Activated T-helper 2 cell treated with anti-CD3 and anti-CD28 coated beads, Interferon-gamma antibody, Interleukin-2, Interleukin-4, amounts not matched to agents 10 μg/mL and 5 μg/mL and 100 μg/mL, durations not matched to agents 14 hours and 24 hours and 36 hours (primary cell): ENCODE data around the gene FGFR4. TPM values are rescaled to one million over a fixed set of nuclear protein-coding genes. Genes with fewer than 3 reads are reported as not detected.
A peak's percentile ranks its signal among the peaks of the same experiment; 100 is the strongest.

Experiments
- DNase-seq: peaks from one replicate; pipeline ENCODE4 v3.0.0; 2021; ENCODE audit warnings: low spot score
- H3K27ac Mint-ChIP-seq: one replicate; pipeline ENCODE4 v1.8.0; 2021; ENCODE audit warnings: mixed read lengths
- H3K27me3 Mint-ChIP-seq: one replicate; pipeline ENCODE4 v1.8.0; 2021; ENCODE audit warnings: low read depth, mixed read lengths
- H3K36me3 Mint-ChIP-seq: one replicate; pipeline ENCODE4 v1.8.0; 2021; ENCODE audit warnings: low read depth, mixed read lengths
- H3K4me1 Mint-ChIP-seq: one replicate; pipeline ENCODE4 v1.8.0; 2021; ENCODE audit warnings: low read depth, mixed read lengths
- H3K4me3 Mint-ChIP-seq: one replicate; pipeline ENCODE4 v1.8.0; 2021; ENCODE audit warnings: low read depth, mild to moderate bottlenecking, moderate library complexity, mixed read lengths
- H3K9me3 Mint-ChIP-seq: one replicate; pipeline ENCODE4 v1.8.0; 2021; ENCODE audit warnings: mixed read lengths
- intact Hi-C: fragments of 100-400 bp; cut with micrococcal nuclease; formaldehyde crosslinking; loops from one replicate; pipeline ENCODE4 v1.15.1; 2023
- total RNA-seq: library from RNA; stranded (reverse); gene quantifications from 2 replicates; pipeline ENCODE4 v1.2.3, GENCODE V29; 2022

Gene FGFR4
- total RNA-seq, 1 donor from 2014 or later, result 1.2 TPM

DNA sequence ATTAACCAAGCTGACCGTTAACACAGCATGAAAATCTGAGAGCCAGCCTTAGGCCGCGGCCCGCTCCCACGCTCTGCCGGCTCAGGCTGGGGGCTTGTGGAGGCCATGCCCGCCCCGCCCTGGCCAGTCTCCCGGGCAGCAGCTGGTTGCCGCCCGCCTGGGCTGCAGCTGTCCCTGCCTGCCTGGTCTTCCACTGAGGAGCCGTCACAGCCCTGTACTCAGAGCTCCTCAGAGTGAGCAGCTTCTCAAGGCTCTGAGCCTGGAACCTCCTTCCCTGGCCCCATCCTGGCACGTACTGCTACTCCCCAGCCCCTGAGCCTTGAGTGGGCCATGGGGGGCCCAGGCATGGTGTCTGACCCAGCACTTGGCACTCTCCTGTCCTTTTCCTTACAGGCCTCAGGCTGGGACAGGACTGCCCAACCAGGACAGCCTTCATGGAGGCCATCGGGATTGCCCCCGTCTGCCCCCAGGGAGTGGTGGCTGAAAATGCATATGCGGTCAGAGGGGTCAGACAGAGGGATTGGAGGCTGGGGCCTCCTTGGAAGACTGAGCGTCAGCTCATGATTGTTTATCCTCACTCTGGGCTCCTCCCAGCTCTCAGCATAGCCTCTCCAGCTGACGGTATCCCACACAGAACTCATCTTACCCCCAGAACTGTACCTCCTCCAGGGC is 11.9 kb downstream of the FGFR4 start:
- peaks cover 2% of the 10 kb centered on the region for H3K27me3 Mint-ChIP-seq
- no peak for DNase-seq
- intact Hi-C loops, result no loop called here
- H3K4me1 Mint-ChIP-seq, result no peaks in the 10 kb centered on the region
- no peak overlapping the region for H3K4me3 Mint-ChIP-seq
- H3K9me3 Mint-ChIP-seq, result no peaks in the 10 kb centered on the region
- H3K36me3 Mint-ChIP-seq, result no peaks in the 10 kb centered on the region
- H3K27ac Mint-ChIP-seq, result no peak overlapping the region

GRCh38 chr5:177099422-177100093 is 12.8 kb downstream of the FGFR4 start:
- no peaks in the 10 kb centered on the region for H3K36me3 Mint-ChIP-seq
- peaks cover 2% of the 10 kb centered on the region for H3K27me3 Mint-ChIP-seq
- H3K9me3 Mint-ChIP-seq, result no peaks in the 10 kb centered on the region
- no peaks in the 10 kb centered on the region for H3K4me1 Mint-ChIP-seq
- H3K27ac Mint-ChIP-seq, result no peak overlapping the region
- H3K4me3 Mint-ChIP-seq, result no peak overlapping the region
- DNase-seq, result no peak
- intact Hi-C loops, result no loop called here

DNA sequence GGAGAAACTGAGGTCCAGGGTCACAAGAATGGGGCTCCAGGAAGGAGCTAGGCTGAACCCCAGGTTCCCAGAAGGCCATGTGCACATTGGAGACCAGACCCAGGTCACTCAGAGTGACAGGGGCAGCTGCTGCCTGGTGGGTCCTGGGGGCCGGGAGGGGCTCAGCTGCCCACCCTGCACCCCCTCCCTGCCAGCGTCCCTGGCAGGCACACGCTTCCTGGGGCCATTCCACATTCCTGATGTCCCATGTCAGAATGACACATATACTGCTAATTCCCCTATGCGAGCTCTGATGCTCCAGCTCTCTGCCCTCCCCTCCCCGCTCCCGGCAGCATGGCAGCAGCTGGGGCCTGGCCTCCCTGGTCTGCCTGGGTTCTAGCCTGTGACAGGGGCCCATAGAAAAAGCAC is 14.0 kb downstream of the FGFR4 start:
- no peaks in the 10 kb centered on the region for H3K9me3 Mint-ChIP-seq

DNA sequence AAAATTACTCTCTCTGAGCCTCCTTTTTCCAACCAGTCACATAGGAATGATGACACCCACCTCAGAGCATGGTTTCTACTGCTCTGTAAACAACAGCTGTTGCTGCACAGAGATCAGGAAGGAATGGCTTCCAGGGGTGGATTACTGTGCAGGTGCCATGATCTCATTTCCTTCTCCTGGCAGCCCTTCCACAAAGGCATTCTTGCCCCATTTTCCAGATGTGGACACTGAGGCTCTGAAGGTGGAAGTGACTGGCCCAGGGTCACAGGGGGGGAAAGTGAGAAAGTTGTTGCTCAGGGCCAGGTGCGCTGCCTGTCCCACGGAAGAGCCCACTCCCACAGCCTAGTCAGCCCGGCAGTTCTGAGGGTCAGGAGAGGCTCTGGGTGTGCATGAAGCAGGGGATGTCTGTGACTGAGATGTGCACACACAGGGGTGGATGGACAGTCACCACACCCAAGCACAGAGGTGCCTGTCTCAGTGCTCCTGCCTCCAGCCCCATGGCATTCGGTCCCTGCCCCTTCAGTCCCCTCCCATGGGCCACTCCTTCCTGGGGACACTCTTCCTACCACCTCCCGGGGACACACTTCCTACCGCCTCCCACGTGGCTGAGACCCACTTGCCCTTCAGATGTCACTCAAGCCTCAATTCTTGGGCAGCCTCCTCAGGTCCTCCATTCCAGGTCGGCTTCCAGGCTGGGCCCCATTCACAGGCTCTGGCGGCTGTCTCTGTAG is 17.0 kb downstream of the FGFR4 start:
- Mint-ChIP-seq H3K9me3 (no peaks in the 10 kb centered on the region), H3K4me1 (no peaks in the 10 kb centered on the region), H3K36me3 (no peaks in the 10 kb centered on the region), H3K27me3 (peaks cover 2% of the 10 kb centered on the region), H3K27ac (no peak overlapping the region), H3K4me3 (no peak overlapping the region)
- DNase-seq, result no peak
- intact Hi-C loops, result no loop called here

More for the DNA sequence above, 14.0 kb downstream of the FGFR4 start:
- intact Hi-C loops, result no loop called here
- no peaks in the 10 kb centered on the region for H3K36me3 Mint-ChIP-seq
- no peak overlapping the region for H3K4me3 Mint-ChIP-seq
- no peak overlapping the region for H3K27ac Mint-ChIP-seq
- DNase-seq, result no peak
- no peaks in the 10 kb centered on the region for H3K4me1 Mint-ChIP-seq
- peaks cover 2% of the 10 kb centered on the region for H3K27me3 Mint-ChIP-seq

- no peak overlapping the region for H3K4me3 Mint-ChIP-seq
- no peak for DNase-seq
- no peaks in the 10 kb centered on the region for H3K36me3 Mint-ChIP-seq
- intact Hi-C loops, result no loop called here
- H3K27ac Mint-ChIP-seq, result no peak overlapping the region
- H3K9me3 Mint-ChIP-seq, result no peaks in the 10 kb centered on the region
- peaks cover 5% of the 10 kb centered on the region for H3K27me3 Mint-ChIP-seq
- no peaks in the 10 kb centered on the region for H3K4me1 Mint-ChIP-seq
These were observed 19.2 kb downstream of the FGFR4 start for GRCh38 chr5:177105691-177106476.

DNA sequence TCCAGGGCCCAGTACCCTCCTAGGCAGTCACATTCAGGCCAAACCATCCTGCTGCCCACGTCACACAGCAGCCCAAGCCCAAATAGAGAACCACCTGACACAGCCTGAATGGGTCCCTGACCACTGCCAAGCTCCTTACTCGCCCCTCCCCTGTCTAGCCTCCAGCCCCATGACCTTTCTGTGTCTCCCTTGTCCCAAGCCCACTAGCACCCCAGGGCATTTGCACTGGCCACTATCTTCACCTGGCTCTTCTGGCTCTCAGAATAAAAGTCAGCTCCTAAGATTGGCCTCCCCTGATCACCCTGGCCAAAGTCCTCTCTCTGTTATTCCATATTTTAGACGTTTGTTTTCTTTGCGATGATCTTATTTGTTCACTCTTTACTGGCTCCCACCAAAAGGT is 20.4 kb downstream of the FGFR4 start:
- intact Hi-C loops, result no loop called here
- no peak overlapping the region for H3K4me3 Mint-ChIP-seq
- no peaks in the 10 kb centered on the region for H3K9me3 Mint-ChIP-seq
- no peak overlapping the region for H3K27ac Mint-ChIP-seq
- no peak for DNase-seq
- no peaks in the 10 kb centered on the region for H3K4me1 Mint-ChIP-seq
- H3K27me3 Mint-ChIP-seq, result peaks cover 5% of the 10 kb centered on the region
- no peaks in the 10 kb centered on the region for H3K36me3 Mint-ChIP-seq

DNA sequence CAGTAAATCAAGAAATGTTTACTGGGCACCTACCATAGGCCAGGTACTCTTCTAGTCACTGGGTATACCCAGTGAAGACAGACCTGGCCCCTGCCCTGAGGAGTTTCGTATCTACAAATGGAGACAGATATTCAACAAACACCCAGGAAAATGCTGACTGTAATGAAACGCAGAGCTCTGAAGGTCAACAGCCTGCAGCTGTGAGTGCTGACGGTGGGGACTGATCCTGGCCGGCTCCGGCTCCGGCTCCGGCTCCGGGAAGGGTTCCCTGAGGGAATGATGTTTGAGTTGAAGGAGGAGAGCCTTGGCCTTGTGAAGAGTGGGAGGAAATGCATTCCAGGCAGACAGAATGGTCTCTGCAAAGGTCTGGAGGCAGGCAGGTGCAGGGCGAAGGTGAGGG is 23.1 kb downstream of the FGFR4 start:
- Mint-ChIP-seq H3K4me1 (peaks cover 5% of the 10 kb centered on the region), H3K4me3 (no peak overlapping the region), H3K36me3 (no peaks in the 10 kb centered on the region), H3K27ac (no peak overlapping the region), H3K27me3 (peaks cover 5% of the 10 kb centered on the region), H3K9me3 (no peaks in the 10 kb centered on the region)
- intact Hi-C loops, result loop anchor here (5.0 kb wide), 3 partner anchors 38 to 448 kb away; partner anchors contain the start of gene PDLIM7
- no peak for DNase-seq

- no peak overlapping the region for H3K4me3 Mint-ChIP-seq
- intact Hi-C loops, result loop anchor here (2.0 to 5.0 kb wide), 4 partner anchors 40 to 450 kb away; partner anchors contain the start of gene PDLIM7
These were observed 25.1 kb downstream of the FGFR4 start for GRCh38 chr5:177111720-177112394.

DNA sequence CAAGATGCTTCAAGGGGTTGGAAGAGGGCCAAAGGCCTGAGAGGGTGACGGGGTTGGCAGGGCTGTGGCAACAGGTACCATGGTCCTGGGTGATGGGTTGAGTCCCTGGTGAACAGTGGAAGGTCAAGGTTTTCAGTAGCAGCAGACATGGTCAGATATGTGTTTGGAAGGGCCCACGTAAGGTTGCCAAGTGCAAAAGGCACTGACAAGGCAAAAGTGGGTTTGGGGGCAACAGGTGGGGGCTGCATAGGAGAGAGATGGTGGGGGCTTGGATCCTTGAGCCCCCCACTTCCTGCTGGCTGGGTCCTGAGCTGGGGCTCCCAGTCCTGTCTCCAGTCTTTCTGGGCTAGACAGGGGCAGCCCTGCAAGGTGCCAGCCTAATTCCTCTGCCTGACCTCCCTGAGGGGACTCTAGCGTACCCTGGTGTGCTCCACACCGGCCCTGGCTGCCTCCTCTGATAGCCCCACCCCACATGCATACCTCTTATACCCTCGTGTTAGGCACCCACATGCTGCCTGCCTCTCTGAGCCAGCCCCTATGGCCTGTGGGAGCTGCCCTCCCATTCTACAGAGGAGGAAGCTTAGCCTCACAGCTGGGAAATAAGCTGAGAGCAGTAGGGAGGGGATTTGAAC is 26.0 kb downstream of the FGFR4 start:
- Mint-ChIP-seq H3K36me3 (no peaks in the 10 kb centered on the region), H3K4me3 (no peak overlapping the region), H3K4me1 (peaks cover 14% of the 10 kb centered on the region), H3K9me3 (no peaks in the 10 kb centered on the region), H3K27me3 (peaks cover 5% of the 10 kb centered on the region), H3K27ac (no peak overlapping the region)
- intact Hi-C loops, result loop anchor here (2.0 to 5.0 kb wide), 4 partner anchors 40 to 450 kb away; partner anchors contain the start of gene PDLIM7
- no peak for DNase-seq

More at GRCh38 chr5:177111720-177112394, 25.1 kb downstream of the FGFR4 start:
- Mint-ChIP-seq H3K36me3 (no peaks in the 10 kb centered on the region), H3K27me3 (peaks cover 5% of the 10 kb centered on the region), H3K27ac (no peak overlapping the region), H3K4me1 (peaks cover 11% of the 10 kb centered on the region), H3K9me3 (no peaks in the 10 kb centered on the region)
- DNase-seq, result peak; percentile 49

DNA sequence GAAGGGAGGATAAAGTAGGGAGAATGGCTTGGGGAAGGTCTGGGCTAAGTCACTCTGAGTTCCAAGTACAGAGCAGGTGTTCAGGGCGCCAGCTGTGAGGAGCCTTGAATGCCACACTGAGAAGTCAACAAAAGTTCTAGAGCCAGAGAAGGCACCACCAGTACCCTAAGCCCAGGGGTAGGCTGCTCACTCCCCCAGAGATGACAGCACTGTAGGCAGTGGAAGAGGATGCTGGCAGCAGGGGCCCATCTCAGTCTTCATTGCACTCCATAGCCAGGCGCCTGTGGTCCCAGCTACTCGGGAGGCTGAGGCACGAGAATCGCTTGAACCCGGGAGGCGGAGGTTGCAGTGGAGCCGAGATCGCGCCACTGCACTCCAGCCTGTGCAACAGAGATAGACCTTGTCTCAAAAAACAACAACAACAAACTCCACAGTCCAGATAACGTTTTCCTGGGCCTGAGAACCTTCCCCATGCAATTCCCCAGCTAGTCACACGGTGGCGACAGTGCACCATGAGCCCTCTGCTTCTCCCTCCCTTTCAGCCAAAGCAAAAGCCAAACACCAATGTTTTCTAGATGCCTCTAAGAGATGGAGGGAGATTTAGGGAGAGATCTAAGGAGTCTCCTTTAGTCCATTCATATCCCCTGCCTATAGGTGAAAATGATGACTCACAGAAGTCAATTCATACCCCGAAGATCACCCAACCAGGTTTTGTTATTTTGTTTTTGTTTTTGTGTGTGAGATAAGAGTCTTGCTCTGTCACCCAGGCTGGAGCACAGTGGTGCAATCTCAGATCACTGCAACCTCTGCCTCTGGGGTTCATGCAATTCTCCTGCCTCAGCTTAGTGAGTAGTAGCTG is 27.1 kb downstream of the FGFR4 start:
- Mint-ChIP-seq H3K9me3 (no peaks in the 10 kb centered on the region), H3K4me1 (peaks cover 14% of the 10 kb centered on the region), H3K27ac (peak overlapping the region; percentile 34), H3K4me3 (no peak overlapping the region), H3K27me3 (peaks cover 5% of the 10 kb centered on the region), H3K36me3 (no peaks in the 10 kb centered on the region)
- peak; percentile 72 for DNase-seq
- intact Hi-C loops, result loop anchor here (2.0 to 5.0 kb wide), 4 partner anchors 41 to 451 kb away; partner anchors contain the start of gene PDLIM7
